MM.1S (cell line): ENCODE results near the gene RASSF7.
A peak's percentile ranks its signal among the peaks of the same experiment; 100 is the strongest.

Experiments
- DNase-seq: peaks from one replicate; pipeline ENCODE4 v3.0.0-alpha.2; 2015
- H2AFZ ChIP-seq: fragments of 300-600 bp; sonication (generic); 2 replicates; pipeline ENCODE4 v1.6.0; 2016; ENCODE audit warnings: antibody characterized with exemption, low read length
- H3F3A ChIP-seq: fragments of 300-600 bp; sonication (generic); 2 replicates; pipeline ENCODE4 v1.6.1; 2016; ENCODE audit warnings: mild to moderate bottlenecking, antibody characterized with exemption, low read length, moderate library complexity, mixed read lengths; ENCODE audit not compliant: insufficient read depth
- H3K27ac ChIP-seq: fragments of 300-600 bp; sonication (generic); 2 replicates; pipeline ENCODE4 v1.5.1; 2016; ENCODE audit warnings: mild to moderate bottlenecking, low read length
- H3K27me3 ChIP-seq: fragments of 300-600 bp; sonication (generic); replicated peaks from 2 replicates; pipeline ENCODE4 v1.6.0; 2016; ENCODE audit warnings: low read length; ENCODE audit not compliant: insufficient read depth
- H3K36me3 ChIP-seq: fragments of 300-600 bp; sonication (generic); replicated peaks from 2 replicates; pipeline ENCODE4 v1.6.1; 2016; ENCODE audit warnings: mild to moderate bottlenecking, low read length, mixed read lengths; ENCODE audit not compliant: insufficient read depth
- H3K4me1 ChIP-seq: fragments of 300-600 bp; sonication (generic); 2 replicates; pipeline ENCODE4 v1.6.1; 2016; ENCODE audit warnings: low read length, mixed read lengths
- H3K4me2 ChIP-seq: fragments of 300-600 bp; sonication (generic); 2 replicates; pipeline ENCODE4 v1.6.0; 2016; ENCODE audit warnings: low read depth, low read length
- H3K4me3 ChIP-seq: fragments of 300-600 bp; sonication (generic); 2 replicates; pipeline ENCODE4 v1.5.1; 2016; ENCODE audit warnings: low read length, mixed read lengths
- H3K79me2 ChIP-seq: fragments of 300-600 bp; sonication (generic); 2 replicates; pipeline ENCODE4 v1.6.1; 2016; ENCODE audit warnings: mixed run types, low read length, mixed read lengths
- H3K9ac ChIP-seq: fragments of 300-600 bp; sonication (generic); 2 replicates; pipeline ENCODE4 v1.6.1; 2016; ENCODE audit warnings: low read length, mixed read lengths
- H3K9me2 ChIP-seq: fragments of 300-600 bp; sonication (generic); replicated peaks from 2 replicates; pipeline ENCODE4 v1.6.1; 2016; ENCODE audit warnings: mild to moderate bottlenecking, low read length, mixed read lengths; ENCODE audit not compliant: insufficient read depth
- H3K9me3 ChIP-seq: fragments of 300-600 bp; sonication (generic); replicated peaks from 2 replicates; pipeline ENCODE4 v1.6.1; 2016; ENCODE audit warnings: mild to moderate bottlenecking, low read length, mixed read lengths; ENCODE audit not compliant: insufficient read depth
- H4K20me1 ChIP-seq: fragments of 300-600 bp; sonication (generic); 2 replicates; pipeline ENCODE4 v1.6.1; 2016; ENCODE audit warnings: mild to moderate bottlenecking, low read length, moderate library complexity, mixed read lengths; ENCODE audit not compliant: insufficient read depth
- EZH2 ChIP-seq: fragments of 300-600 bp; sonication (generic); optimal IDR thresholded peaks from 2 replicates; pipeline ENCODE3; 2017; ENCODE audit warnings: low read depth, mild to moderate bottlenecking, antibody characterized with exemption, low read length, mixed read lengths
- EZH2phosphoT487 ChIP-seq: fragments of 300-600 bp; sonication (generic); IDR thresholded peaks from 2 replicates; pipeline ENCODE4 v1.6.1; 2018; ENCODE audit warnings: antibody characterized with exemption, low read length
- TF ChIP-seq, protein P1 (sequence below): fragments of 300-600 bp; sonication (generic); IDR thresholded peaks from 2 replicates; pipeline ENCODE4 v1.5.1; 2016; ENCODE audit warnings: antibody characterized with exemption, low read length, mixed read lengths

RASSF7 gene

GRCh38 chr11:532986-533585, 27.7 kb upstream of the RASSF7 start:
- Histone ChIP-seq H3K4me3 (no peak overlapping the region), H3K27ac (no peak overlapping the region), H3K4me1 (peaks cover 17% of the 10 kb centered on the region), H2AFZ (no peak overlapping the region), H3K9ac (no peak overlapping the region), H3F3A (peaks cover 16% of the 10 kb centered on the region), H3K9me3 (no peaks in the 10 kb centered on the region), H3K79me2 (peaks cover 18% of the 10 kb centered on the region), H3K9me2 (no peaks in the 10 kb centered on the region), H3K27me3 (no peaks in the 10 kb centered on the region), H3K4me2 (no peak overlapping the region), H3K36me3 (no peaks in the 10 kb centered on the region), H4K20me1 (no peaks in the 10 kb centered on the region)
- no peak for DNase-seq
- TF ChIP-seq, protein P1, sequence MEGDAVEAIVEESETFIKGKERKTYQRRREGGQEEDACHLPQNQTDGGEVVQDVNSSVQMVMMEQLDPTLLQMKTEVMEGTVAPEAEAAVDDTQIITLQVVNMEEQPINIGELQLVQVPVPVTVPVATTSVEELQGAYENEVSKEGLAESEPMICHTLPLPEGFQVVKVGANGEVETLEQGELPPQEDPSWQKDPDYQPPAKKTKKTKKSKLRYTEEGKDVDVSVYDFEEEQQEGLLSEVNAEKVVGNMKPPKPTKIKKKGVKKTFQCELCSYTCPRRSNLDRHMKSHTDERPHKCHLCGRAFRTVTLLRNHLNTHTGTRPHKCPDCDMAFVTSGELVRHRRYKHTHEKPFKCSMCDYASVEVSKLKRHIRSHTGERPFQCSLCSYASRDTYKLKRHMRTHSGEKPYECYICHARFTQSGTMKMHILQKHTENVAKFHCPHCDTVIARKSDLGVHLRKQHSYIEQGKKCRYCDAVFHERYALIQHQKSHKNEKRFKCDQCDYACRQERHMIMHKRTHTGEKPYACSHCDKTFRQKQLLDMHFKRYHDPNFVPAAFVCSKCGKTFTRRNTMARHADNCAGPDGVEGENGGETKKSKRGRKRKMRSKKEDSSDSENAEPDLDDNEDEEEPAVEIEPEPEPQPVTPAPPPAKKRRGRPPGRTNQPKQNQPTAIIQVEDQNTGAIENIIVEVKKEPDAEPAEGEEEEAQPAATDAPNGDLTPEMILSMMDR = no peak
- TF ChIP-seq EZH2 (no peak), EZH2phosphoT487 (no peak)

DNA sequence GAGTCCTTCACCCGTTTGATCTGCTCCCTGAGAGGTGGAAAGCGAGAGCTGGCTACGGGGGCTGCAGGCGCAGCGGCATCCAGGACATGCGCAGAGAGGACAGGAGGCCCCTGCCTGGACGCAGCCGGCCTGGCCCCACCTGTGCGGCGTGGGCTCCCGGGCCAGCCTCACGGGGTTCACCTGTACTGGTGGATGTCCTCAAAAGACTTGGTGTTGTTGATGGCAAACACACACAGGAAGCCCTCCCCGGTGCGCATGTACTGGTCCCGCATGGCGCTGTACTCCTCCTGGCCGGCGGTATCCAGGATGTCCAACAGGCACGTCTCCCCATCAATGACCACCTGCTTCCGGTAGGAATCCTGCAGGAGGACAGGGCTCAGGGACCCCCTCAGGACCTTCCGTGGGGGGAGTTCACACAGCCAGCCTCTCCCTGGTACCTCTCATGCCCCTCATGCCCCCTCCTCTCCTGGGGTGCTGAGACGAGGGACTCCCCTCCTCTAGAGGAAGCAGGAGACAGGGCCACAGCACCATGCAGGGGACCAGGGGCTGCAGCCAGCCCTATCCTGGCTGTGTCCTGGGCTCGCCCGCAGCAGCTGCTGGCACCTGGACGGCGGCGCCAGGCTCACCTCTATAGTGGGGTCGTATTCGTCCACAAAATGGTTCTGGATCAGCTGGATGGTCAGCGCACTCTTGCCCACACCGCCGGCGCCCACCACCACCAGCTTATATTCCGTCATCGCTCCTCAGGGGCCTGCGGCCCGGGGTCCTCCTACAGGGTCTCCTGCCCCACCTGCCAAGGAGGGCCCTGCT, 27.0 kb upstream of the RASSF7 start:
- peak overlapping the region; percentile 62; the same call in 1 of the 2 replicates for H3K27ac ChIP-seq

DNA sequence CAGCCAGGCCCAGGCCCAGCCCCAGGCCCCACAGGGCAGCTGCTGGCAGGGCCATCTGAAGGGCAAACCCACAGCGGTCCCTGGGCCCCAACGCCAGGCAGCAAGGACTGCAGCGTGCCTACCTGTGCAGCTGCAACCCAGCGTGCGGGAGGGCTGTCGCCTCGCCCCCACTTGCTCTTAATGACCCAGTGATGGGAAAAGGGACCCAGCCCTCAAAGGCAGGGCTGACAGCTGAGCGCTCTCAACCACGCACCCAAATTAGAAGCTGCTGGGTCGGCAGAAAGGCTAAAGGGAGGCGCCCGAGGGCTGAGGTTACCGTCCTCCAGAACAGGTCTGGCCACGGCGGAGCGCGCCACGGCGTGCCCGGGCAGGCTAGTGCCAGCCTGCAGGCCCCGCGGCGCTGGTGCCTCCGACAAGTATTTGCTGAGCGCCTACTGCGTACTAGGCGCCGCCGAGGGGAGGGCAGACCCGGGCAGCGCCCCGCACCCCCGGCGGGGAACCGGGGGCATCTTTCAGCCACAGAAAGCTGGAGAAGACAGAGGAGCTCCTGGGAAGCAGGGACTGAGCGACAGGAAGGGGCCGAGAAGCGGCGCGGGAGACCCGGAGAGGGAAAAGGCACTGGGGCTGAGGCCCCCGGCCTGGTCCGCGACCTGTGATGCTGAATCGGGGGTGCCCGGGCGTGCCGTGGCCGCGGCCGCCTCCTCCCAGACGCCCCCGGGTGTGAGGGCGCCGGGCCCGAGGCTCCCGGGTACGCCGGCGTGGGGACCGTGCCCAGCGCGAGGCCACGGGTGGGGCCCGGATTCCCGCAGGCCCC, 26.2 kb upstream of the RASSF7 start:
- peak overlapping the region; percentile 62; the same call in 1 of the 2 replicates for H3K27ac ChIP-seq
- H2AFZ ChIP-seq = peak overlapping the region; percentile 57
- no peaks in the 10 kb centered on the region for H3K36me3 ChIP-seq
- H3K9me3 ChIP-seq = no peaks in the 10 kb centered on the region
- peaks cover 16% of the 10 kb centered on the region for H3F3A ChIP-seq
- H3K9me2 ChIP-seq = no peaks in the 10 kb centered on the region
- H3K4me2 ChIP-seq = peak overlapping the region; percentile 63
- H4K20me1 ChIP-seq = no peaks in the 10 kb centered on the region
- peaks cover 18% of the 10 kb centered on the region for H3K79me2 ChIP-seq
- H3K4me1 ChIP-seq = peaks cover 19% of the 10 kb centered on the region
- DNase-seq = peak; percentile 82
- peak overlapping the region; percentile 83 for H3K4me3 ChIP-seq
- TF ChIP-seq EZH2phosphoT487 = no peak
- TF ChIP-seq, protein P1 = 0 out of 2 replicates have a peak, but pooled peaks have one; percentile 11
- no peaks in the 10 kb centered on the region for H3K27me3 ChIP-seq
- H3K9ac ChIP-seq = peak overlapping the region; percentile 87

More for the DNA sequence above, 27.0 kb upstream of the RASSF7 start:
- TF ChIP-seq EZH2 (no peak), EZH2phosphoT487 (no peak)
- TF ChIP-seq, protein P1 = no peak
- Histone ChIP-seq H3K27me3 (no peaks in the 10 kb centered on the region), H4K20me1 (no peaks in the 10 kb centered on the region), H3K9ac (peak overlapping the region; percentile 87; the same call in 1 of the 2 replicates), H3K9me3 (no peaks in the 10 kb centered on the region), H3K4me1 (peaks cover 19% of the 10 kb centered on the region), H3K79me2 (peaks cover 18% of the 10 kb centered on the region), H3F3A (peaks cover 16% of the 10 kb centered on the region), H2AFZ (no peak overlapping the region), H3K4me3 (peak overlapping the region; percentile 83), H3K9me2 (no peaks in the 10 kb centered on the region), H3K36me3 (no peaks in the 10 kb centered on the region), H3K4me2 (peak overlapping the region; percentile 63)
- no peak for DNase-seq
